ENCODE measurements around the gene POU3F1. TPM values are rescaled to one million over a fixed set of nuclear protein-coding genes. Genes with fewer than 3 reads are reported as not detected.
"Not testable (repeated sequence)": the region's sequence is repeated elsewhere in the genome, so short reads cannot be mapped to it uniquely, and the experiment has no call there.

The POU3F1 gene
- total and polyA plus RNA-seq, 4 experiments from 2014 or later, result 0.08 to 0.15 (median 0.14) TPM; not detected in 1

DNA sequence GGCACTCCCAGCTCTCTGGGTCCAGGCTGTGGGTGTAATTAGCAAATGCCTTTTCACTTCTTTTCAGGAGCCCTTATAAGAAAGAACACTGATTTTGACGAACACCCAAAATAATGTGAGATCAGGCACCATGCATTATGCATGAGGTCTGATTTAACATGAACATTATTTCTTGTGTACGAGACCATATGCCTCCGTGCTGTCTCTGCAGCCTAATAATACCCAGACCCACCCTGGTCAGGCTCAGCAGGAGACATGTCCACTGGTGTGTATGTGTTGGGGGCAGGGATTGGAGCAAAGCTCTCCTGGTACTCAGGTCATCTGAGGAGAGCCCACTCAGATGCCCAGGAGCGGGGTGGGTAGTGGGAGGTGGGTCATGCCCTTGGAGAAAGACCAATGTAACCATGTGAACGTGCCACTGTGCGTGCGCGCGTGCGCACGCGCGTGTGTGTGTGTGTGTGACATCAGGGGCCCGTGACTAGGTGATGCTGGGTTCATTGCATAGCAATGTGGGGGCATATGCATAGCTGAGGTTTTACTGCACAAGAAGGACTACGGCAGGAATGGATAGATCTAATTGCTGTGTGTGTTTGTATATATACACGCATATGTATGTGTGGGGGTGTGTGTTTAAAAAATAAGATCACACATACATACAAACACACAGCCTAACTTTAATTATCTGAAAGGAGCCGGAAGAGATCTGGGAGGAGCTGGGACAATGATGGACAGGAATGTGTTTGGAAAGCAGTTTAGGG, 7.1 kb downstream of the POU3F1 start:
- Histone ChIP-seq H3K4me3 (ENCODE audit: low read length in 2 of 2) (no peak overlapping the region), H3K36me3 (ENCODE audit: insufficient read depth, low read length) (no peaks in the 10 kb centered on the region), H3K27ac (ENCODE audit: low read depth, low read length) (no peak overlapping the region), H3K4me1 (ENCODE audit: insufficient read depth, low read length) (peaks cover 6% of the 10 kb centered on the region), H3K9me3 (ENCODE audit: control insufficient read depth in 1 of 2, low read length in 2 of 2) (no peaks in the 10 kb centered on the region), H3K27me3 (ENCODE audit: insufficient read depth, low read length) (peaks cover 25% of the 10 kb centered on the region)
- Mint-ChIP-seq H3K9me3 (peaks cover 0 to 1% (median 0%) of the 10 kb centered on the region in 8 donors), H3K4me1 (peaks cover 2 to 15% (median 6%) of the 10 kb centered on the region in 4 donors), H3K4me3 (no peak overlapping the region), H3K27me3 (peaks cover 24 to 41% of the 10 kb centered on the region in 2 donors), H3K36me3 (no peaks in the 10 kb centered on the region), H3K27ac (no peak overlapping the region)
- POLR2A ChIA-PET (ENCODE audit: partially characterized antibody), result no interaction called here
- intact Hi-C loops (cut with micrococcal nuclease), result no loop called here
- CTCF ChIA-PET (ENCODE audit: partially characterized antibody), result interaction anchor here (1.7 kb wide), 1 partner anchor 20 kb away, joined by 4 read pairs; no protein-coding TSS in a partner anchor
- DNase-seq, result no peak

DNA sequence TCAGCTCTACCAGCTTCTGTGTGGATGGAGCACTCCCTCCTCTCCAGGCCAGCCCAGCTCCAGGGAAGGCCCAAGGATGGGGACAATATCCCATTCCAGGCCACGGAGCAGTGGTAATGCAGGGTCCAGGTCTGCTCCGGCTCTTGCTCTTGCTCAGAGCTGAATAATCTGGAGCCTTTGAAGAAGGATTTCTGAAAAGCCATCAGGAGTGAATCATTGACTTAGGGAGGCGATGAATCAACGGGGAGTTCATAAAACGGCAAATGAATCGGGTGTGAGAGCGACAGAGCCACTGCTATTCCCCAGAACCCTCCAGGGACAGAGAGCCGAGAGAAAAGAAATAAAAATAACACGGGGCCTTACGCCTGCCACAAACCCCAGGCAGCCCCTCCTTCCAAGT, 7.7 kb downstream of the POU3F1 start:
- Mint-ChIP-seq H3K27ac (no peak overlapping the region), H3K27me3 (peaks cover 21 to 39% of the 10 kb centered on the region in 2 donors), H3K9me3 (peaks cover 0 to 1% (median 0%) of the 10 kb centered on the region in 8 donors), H3K4me1 (peaks cover 2 to 10% (median 4%) of the 10 kb centered on the region in 4 donors), H3K4me3 (no peak overlapping the region), H3K36me3 (no peaks in the 10 kb centered on the region)
- Histone ChIP-seq H3K36me3 (ENCODE audit: insufficient read depth, low read length) (no peaks in the 10 kb centered on the region), H3K27me3 (ENCODE audit: insufficient read depth, low read length) (peaks cover 19% of the 10 kb centered on the region), H3K27ac (ENCODE audit: low read depth, low read length) (no peak overlapping the region), H3K4me3 (ENCODE audit: low read length in 2 of 2) (no peak overlapping the region), H3K4me1 (ENCODE audit: insufficient read depth, low read length) (no peaks in the 10 kb centered on the region), H3K9me3 (ENCODE audit: control insufficient read depth in 1 of 2, low read length in 2 of 2) (no peaks in the 10 kb centered on the region)
- ChIA-PET POLR2A (ENCODE audit: partially characterized antibody) (no interaction called here), CTCF (ENCODE audit: partially characterized antibody) (interaction anchor here (0.7 to 1.7 kb wide), 2 partner anchors 19 to 338 kb away, joined by 4 read pairs; no protein-coding TSS in a partner anchor)
- no peak for DNase-seq
- intact Hi-C loops (cut with micrococcal nuclease), result no loop called here

DNA sequence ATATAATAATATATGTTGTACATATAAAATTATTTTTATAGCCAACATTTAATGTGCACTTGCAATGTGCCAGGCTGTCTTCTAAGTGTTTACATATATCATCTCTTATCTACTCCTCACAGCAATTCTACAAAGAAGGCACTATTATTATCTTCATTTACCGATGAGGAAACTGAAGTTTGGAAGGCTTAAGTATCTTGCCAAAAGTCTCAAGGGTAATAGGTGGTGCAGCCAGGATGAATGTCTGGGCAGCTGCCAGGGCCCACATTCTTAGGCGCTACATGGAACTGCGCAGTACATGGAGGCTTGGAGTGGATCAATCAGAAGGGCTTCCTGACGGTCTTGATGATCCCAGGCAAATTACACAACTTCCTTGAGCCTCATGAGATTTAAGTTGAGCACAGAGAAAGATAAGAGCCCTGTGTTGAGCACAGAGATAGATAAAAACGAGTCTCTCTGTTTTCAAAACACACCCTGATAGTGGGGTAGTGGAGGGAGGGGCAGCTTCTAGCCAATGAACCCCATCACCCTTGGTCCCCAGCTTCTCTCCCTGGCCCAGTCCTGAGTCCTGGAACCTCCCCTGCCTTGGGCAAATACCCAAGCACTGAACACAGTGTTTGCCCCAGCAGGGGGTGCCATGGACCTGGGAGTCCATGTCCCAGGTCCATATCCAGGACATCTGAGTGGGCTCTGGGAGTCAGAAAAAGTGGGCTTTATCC, 9.2 kb downstream of the POU3F1 start:
- Mint-ChIP-seq H3K4me3 (no peak overlapping the region), H3K4me1 (no peaks in the 10 kb centered on the region), H3K9me3 (no peaks in the 10 kb centered on the region), H3K36me3 (no peaks in the 10 kb centered on the region), H3K27me3 (peaks cover 11 to 30% of the 10 kb centered on the region in 2 donors), H3K27ac (no peak overlapping the region)
- ChIA-PET CTCF (ENCODE audit: partially characterized antibody) (interaction anchor here (1.2 kb wide), 1 partner anchor 34 kb away, joined by 3 read pairs; no protein-coding TSS in a partner anchor), POLR2A (ENCODE audit: partially characterized antibody) (no interaction called here)
- no peaks in the 10 kb centered on the region for H3K9me3 ChIP-seq (ENCODE audit: control insufficient read depth in 1 of 2, low read length in 2 of 2)
- no peak for DNase-seq
- H3K27ac ChIP-seq (ENCODE audit: low read depth, low read length), result no peak overlapping the region
- H3K36me3 ChIP-seq (ENCODE audit: insufficient read depth, low read length), result no peaks in the 10 kb centered on the region
- H3K27me3 ChIP-seq (ENCODE audit: insufficient read depth, low read length), result peaks cover 6% of the 10 kb centered on the region
- intact Hi-C loops (cut with micrococcal nuclease), result no loop called here
- no peak overlapping the region for H3K4me3 ChIP-seq (ENCODE audit: low read length in 2 of 2)
- H3K4me1 ChIP-seq (ENCODE audit: insufficient read depth, low read length), result no peaks in the 10 kb centered on the region

DNA sequence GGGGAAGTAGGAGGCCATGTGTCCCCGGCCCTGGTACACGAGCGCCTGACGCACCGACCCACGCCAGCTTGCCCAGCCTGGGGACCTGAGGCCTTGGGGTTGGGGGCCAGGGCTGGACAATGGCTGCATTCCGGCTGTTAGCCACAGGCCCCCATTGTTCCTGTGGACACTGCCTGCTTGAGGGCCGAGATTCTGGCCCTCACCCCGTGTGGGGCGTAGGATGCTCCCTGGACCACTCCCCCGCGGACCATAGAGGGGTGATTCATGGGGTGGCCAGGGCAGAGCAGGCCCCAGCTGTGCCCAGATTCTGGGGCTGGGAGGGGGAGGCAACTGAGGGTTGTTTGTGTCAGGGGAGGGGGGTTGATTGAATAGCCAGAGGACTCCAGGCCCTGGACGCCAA, 11.7 kb downstream of the POU3F1 start:
- no peak overlapping the region for H3K27ac Mint-ChIP-seq
- Histone ChIP-seq H3K4me1 (ENCODE audit: insufficient read depth, low read length) (peaks cover 17% of the 10 kb centered on the region), H3K4me3 (ENCODE audit: low read length in 2 of 2) (no peak overlapping the region), H3K36me3 (ENCODE audit: insufficient read depth, low read length) (no peaks in the 10 kb centered on the region), H3K27me3 (ENCODE audit: insufficient read depth, low read length) (no peaks in the 10 kb centered on the region), H3K27ac (ENCODE audit: low read depth, low read length) (no peak overlapping the region), H3K9me3 (ENCODE audit: control insufficient read depth in 1 of 2, low read length in 2 of 2) (no peaks in the 10 kb centered on the region)
- ChIA-PET CTCF (ENCODE audit: partially characterized antibody) (no interaction called here), POLR2A (ENCODE audit: partially characterized antibody) (no interaction called here)
- no peaks in the 10 kb centered on the region for H3K36me3 Mint-ChIP-seq
- intact Hi-C loops (cut with micrococcal nuclease), result no loop called here
- H3K4me1 Mint-ChIP-seq, result peaks cover 7 to 20% (median 13%) of the 10 kb centered on the region in 4 donors
- H3K4me3 Mint-ChIP-seq, result no peak overlapping the region
- DNase-seq, result no peak
- H3K9me3 Mint-ChIP-seq, result no peaks in the 10 kb centered on the region
- peaks cover 2 to 7% of the 10 kb centered on the region in 2 donors for H3K27me3 Mint-ChIP-seq

DNA sequence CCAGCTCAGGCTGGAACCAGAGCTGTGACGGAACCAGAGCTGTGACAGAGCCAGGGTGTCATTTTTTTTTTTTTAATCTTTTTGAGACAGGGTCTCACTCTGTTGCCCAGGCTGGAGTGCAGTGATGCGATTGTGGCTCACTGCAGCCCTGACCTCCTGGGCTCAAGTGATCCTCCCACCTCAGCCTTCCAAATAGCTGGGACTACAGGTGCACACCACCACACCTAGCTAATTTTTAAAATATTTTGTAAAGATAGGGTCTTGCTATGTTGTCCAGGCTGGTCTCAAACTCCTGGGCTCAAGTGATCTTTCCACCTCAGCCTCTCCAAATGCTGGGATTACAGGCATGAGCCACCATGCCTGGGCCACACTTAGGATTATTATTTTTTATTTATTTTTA, 13.6 kb downstream of the POU3F1 start:
- H3K9me3 ChIP-seq (ENCODE audit: control insufficient read depth in 1 of 2, low read length in 2 of 2); H3K27me3 ChIP-seq (ENCODE audit: insufficient read depth, low read length); H3K36me3 ChIP-seq (ENCODE audit: insufficient read depth, low read length); H3K27ac Mint-ChIP-seq; H3K27me3 Mint-ChIP-seq; H3K9me3 Mint-ChIP-seq; H3K27ac ChIP-seq (ENCODE audit: low read depth, low read length); DNase-seq; H3K4me3 ChIP-seq (ENCODE audit: low read length in 2 of 2); H3K4me3 Mint-ChIP-seq; intact Hi-C loops (cut with micrococcal nuclease); H3K36me3 Mint-ChIP-seq: not testable (repeated sequence)
- ChIA-PET CTCF (ENCODE audit: partially characterized antibody) (interaction anchor here (1.2 kb wide), 1 partner anchor 9 kb away, joined by 3 read pairs; no protein-coding TSS in a partner anchor), POLR2A (ENCODE audit: partially characterized antibody) (interaction anchor here (0.7 kb wide), 1 partner anchor 93 kb away, joined by 3 read pairs; no protein-coding TSS in a partner anchor)
- H3K4me1 ChIP-seq (ENCODE audit: insufficient read depth, low read length), result peaks cover 36% of the 10 kb centered on the region
- H3K4me1 Mint-ChIP-seq, result peaks cover 13 to 38% (median 26%) of the 10 kb centered on the region in 4 donors

DNA sequence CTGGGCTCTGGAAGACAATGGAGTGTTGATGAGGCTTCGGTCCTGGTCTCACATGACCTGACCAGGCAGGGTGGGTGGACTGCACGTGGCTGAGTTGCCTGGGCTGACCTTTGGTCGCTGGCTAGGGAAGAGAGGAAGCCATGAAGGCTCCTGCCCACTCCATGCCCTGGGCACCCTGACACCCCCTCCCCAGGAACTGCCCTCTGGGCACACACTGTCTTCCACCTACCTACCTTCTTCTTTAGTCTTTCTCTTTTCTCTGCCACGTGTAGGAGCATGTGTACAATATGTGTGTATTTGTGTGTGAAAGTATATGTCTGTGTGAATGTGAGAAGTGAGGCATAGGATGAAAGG, 15.1 kb downstream of the POU3F1 start:
- Mint-ChIP-seq H3K27me3 (no peaks in the 10 kb centered on the region), H3K4me1 (peaks cover 16 to 48% (median 30%) of the 10 kb centered on the region in 4 donors), H3K9me3 (no peaks in the 10 kb centered on the region), H3K4me3 (no peak overlapping the region), H3K36me3 (peaks cover 0 to 7% of the 10 kb centered on the region in 2 donors), H3K27ac (peak overlapping the region in 1 of 7 donors; percentile 19)
- CTCF ChIA-PET (ENCODE audit: partially characterized antibody), result no interaction called here
- no peak for DNase-seq
- H3K27me3 ChIP-seq (ENCODE audit: insufficient read depth, low read length), result no peaks in the 10 kb centered on the region
- H3K4me3 ChIP-seq (ENCODE audit: low read length in 2 of 2), result no peak overlapping the region
- intact Hi-C loops (cut with micrococcal nuclease), result no loop called here
- no peak overlapping the region for H3K27ac ChIP-seq (ENCODE audit: low read depth, low read length)
- no peaks in the 10 kb centered on the region for H3K36me3 ChIP-seq (ENCODE audit: insufficient read depth, low read length)
- H3K4me1 ChIP-seq (ENCODE audit: insufficient read depth, low read length), result peaks cover 43% of the 10 kb centered on the region
- H3K9me3 ChIP-seq (ENCODE audit: control insufficient read depth in 1 of 2, low read length in 2 of 2), result no peaks in the 10 kb centered on the region
- POLR2A ChIA-PET (ENCODE audit: partially characterized antibody), result no interaction called here

Data from CD4-positive, alpha-beta memory T cell (primary cell).